ENCODE data around the gene EGFR. TPM values are rescaled to one million over a fixed set of nuclear protein-coding genes. Genes with fewer than 3 reads are reported as not detected.

The EGFR gene
- polyA plus RNA-seq, 2 of the 4 experiments (the other 2 are of a cell fraction), result 59.5 to 63.8 TPM

- ChIA-PET POLR2A (no interaction called here), CTCF (interaction anchor here (0.7 to 5.0 kb wide), 2 partner anchors 11 to 15 kb away, joined by 4 to 22 read pairs; no protein-coding TSS in a partner anchor)
- Histone ChIP-seq H3K9me3 (no peaks in the 10 kb centered on the region), H3K27ac (no peak overlapping the region), H3K4me2 (no peak overlapping the region), H3K4me1 (peaks cover 10% of the 10 kb centered on the region; the same call in 2 of the 3 replicates), H3K4me3 (no peak overlapping the region)
- no peak for TF ChIP-seq GATA3 (IDR thresholded peaks at IDR 0.05; ENCODE audit: borderline replicate concordance)
- no peak for TF ChIP-seq MAZ (IDR thresholded peaks at IDR 0.05; ENCODE audit: borderline replicate concordance, low read depth, low read length)
- no peak for TF ChIP-seq RCOR1 (IDR thresholded peaks at IDR 0.05; ENCODE audit: low read depth, low read length)
- TF ChIP-seq ESRRA (IDR thresholded peaks at IDR 0.05; ENCODE audit: borderline replicate concordance, low read length), result no peak
- TF ChIP-seq HOXA7 (CRISPR knock-in tag; IDR thresholded peaks at IDR 0.05), result no peak
- TF ChIP-seq SMC3 (IDR thresholded peaks at IDR 0.05), result no peak
- DNase-seq (ENCODE audit: low read depth in 1 of 2, low spot score in 1 of 2) (no peak), FAIRE-seq (no peak), ATAC-seq (no peak)
- 81% methylated on average over 3 of the region's 3 CpGs for WGBS (ENCODE audit: missing lambda C conversion rate)
Measured at GRCh38 chr7:55148571-55148970, 129.8 kb downstream of the EGFR start.

- Histone ChIP-seq H3K4me2 (no peak overlapping the region), H3K9me3 (no peaks in the 10 kb centered on the region), H3K4me3 (no peak overlapping the region), H3K4me1 (peaks cover 10% of the 10 kb centered on the region; the same call in 2 of the 3 replicates), H3K27ac (no peak overlapping the region)
- FAIRE-seq, result no peak
- CTCF ChIA-PET, result interaction anchor here (0.7 to 5.0 kb wide), 3 partner anchors 11 to 105 kb away, joined by 4 to 22 read pairs (median 4); no protein-coding TSS in a partner anchor
- POLR2A ChIA-PET, result no interaction called here
- TF ChIP-seq CEBPB (IDR thresholded peaks at IDR 0.05) (peak; percentile 27 to 40; a peak in 1 of 4 replicates), PBX3 (IDR thresholded peaks at IDR 0.05) (no peak), SREBF2 (IDR thresholded peaks at IDR 0.05) (no peak)
- ATAC-seq, result no peak
- 96% methylated on average over 1 of the region's 1 CpG for WGBS (ENCODE audit: missing lambda C conversion rate)
- DNase-seq (ENCODE audit: low read depth in 1 of 2, low spot score in 1 of 2), result no peak
Measured at GRCh38 chr7:55149001-55149400, 130.2 kb downstream of the EGFR start.

- FAIRE-seq, result no peak
- DNase-seq (ENCODE audit: low read depth in 1 of 2, low spot score in 1 of 2), result no peak
- no peak overlapping the region for H3K27ac ChIP-seq
- TF ChIP-seq CBX2 (IDR thresholded peaks at IDR 0.05; ENCODE audit: borderline replicate concordance, low read depth) (no peak), POLR2A (IDR thresholded peaks at IDR 0.05; ENCODE audit: low read length) (no peak)
- peaks cover 2% of the 10 kb centered on the region; the same call in 2 of the 3 replicates for H3K4me1 ChIP-seq
- no peak overlapping the region for H3K4me2 ChIP-seq
- 95% methylated on average over 13 of the region's 13 CpGs for whole genome bisulfite sequencing (ENCODE audit: missing lambda C conversion rate)
- no peak overlapping the region for H3K4me3 ChIP-seq
- H3K9me3 ChIP-seq, result no peaks in the 10 kb centered on the region
- ATAC-seq, result no peak
- POLR2A ChIA-PET, result no interaction called here
- CTCF ChIA-PET, result interaction anchor here (1.1 to 5.0 kb wide), 5 partner anchors 8 to 127 kb away, joined by 4 to 22 read pairs (median 4); no protein-coding TSS in a partner anchor
Measured at GRCh38 chr7:55150166-55150565, 131.3 kb downstream of the EGFR start.

GRCh38 chr7:55150709-55151451 lies 132.1 kb downstream of the EGFR start:
- FAIRE-seq, result no peak
- TF ChIP-seq SREBF2 (IDR thresholded peaks at IDR 0.05) (no peak), HOXB5 (CRISPR knock-in tag; IDR thresholded peaks at IDR 0.05) (no peak), PHF8 (IDR thresholded peaks at IDR 0.05; ENCODE audit: borderline replicate concordance, low read depth) (no peak), RFX5 (IDR thresholded peaks at IDR 0.05) (no peak), HDAC2 (IDR thresholded peaks at IDR 0.05) (no peak), JUNB (IDR thresholded peaks at IDR 0.05) (no peak), HES2 (IDR thresholded peaks at IDR 0.05) (no peak), JUN (IDR thresholded peaks at IDR 0.05) (no peak), MYC (IDR thresholded peaks at IDR 0.05; ENCODE audit: borderline replicate concordance, low read length) (no peak), CBX8 (IDR thresholded peaks at IDR 0.05) (no peak), ELK1 (IDR thresholded peaks at IDR 0.05; ENCODE audit: low read depth, low read length) (no peak), CBX2 (IDR thresholded peaks at IDR 0.05; ENCODE audit: borderline replicate concordance, low read depth) (no peak), ZC3H11A (IDR thresholded peaks at IDR 0.05) (no peak), MAZ (IDR thresholded peaks at IDR 0.05; ENCODE audit: borderline replicate concordance, low read depth, low read length) (no peak), CHD4 (IDR thresholded peaks at IDR 0.05; ENCODE audit: borderline replicate concordance) (no peak), RAD21 (conservative IDR thresholded peaks at IDR 0.05 in 1 of 2, IDR thresholded peaks at IDR 0.05 in 1 of 2) (no peak), ZSCAN20 (CRISPR knock-in tag; IDR thresholded peaks at IDR 0.05) (no peak)
- ChIA-PET CTCF (interaction anchor here (0.7 to 1.3 kb wide), 5 partner anchors 9 to 376 kb away, joined by 3 to 4 read pairs (median 4); no protein-coding TSS in a partner anchor), POLR2A (no interaction called here)
- no peak for DNase-seq (ENCODE audit: low read depth in 1 of 2, low spot score in 1 of 2)
- Histone ChIP-seq H3K4me1 (no peaks in the 10 kb centered on the region), H3K4me3 (no peak overlapping the region), H3K9me3 (no peaks in the 10 kb centered on the region), H3K4me2 (no peak overlapping the region), H3K27ac (no peak overlapping the region)
- ATAC-seq, result no peak
- WGBS (ENCODE audit: missing lambda C conversion rate), result 90% methylated on average over 8 of the region's 8 CpGs

Measured in A549 (cell line).